H54 (cell line): ENCODE results near the gene POLD2.

Source experiments
- DNase-seq: peaks from one replicate; pipeline ENCODE4 v3.0.0; 2011; ENCODE audit warnings: low spot score, mixed read lengths; ENCODE audit not compliant: insufficient read length
- FAIRE-seq: peaks from 3 replicates; lab custom pipeline; 2011; peaks lifted over from hg19 to GRCh38; lab: Jason Lieb, UNC
- POLR2A ChIP-seq: IDR thresholded peaks from 2 replicates; pipeline ENCODE4 v1.6.1; 2011; ENCODE audit warnings: low read depth, mild to moderate bottlenecking, low read length

Gene POLD2

GRCh38 chr7:44075296-44076075 lies 47.9 kb downstream of the POLD2 start:
- DNase-seq: no peak
- TF ChIP-seq POLR2A: no peak
- FAIRE-seq: no peak

- FAIRE-seq (no peak), DNase-seq (no peak)
- TF ChIP-seq POLR2A: no peak
These were observed 49.0 kb downstream of the POLD2 start for GRCh38 chr7:44074349-44074695.

- FAIRE-seq: no peak
- DNase-seq: peak; percentile 93
- peak; percentile 12; the same call in 1 of the 2 replicates for TF ChIP-seq POLR2A
These were observed 49.5 kb downstream of the POLD2 start for GRCh38 chr7:44073664-44074348.

GRCh38 chr7:44072364-44073231 lies 50.8 kb downstream of the POLD2 start:
- FAIRE-seq (no peak), DNase-seq (peak; percentile 97)
- TF ChIP-seq POLR2A: no peak

GRCh38 chr7:44071726-44072363 lies 51.5 kb downstream of the POLD2 start:
- TF ChIP-seq POLR2A: no peak
- FAIRE-seq: no peak
- DNase-seq: no peak

- TF ChIP-seq POLR2A: peak; percentile 45
- DNase-seq (no peak), FAIRE-seq (no peak)
These were observed 55.3 kb downstream of the POLD2 start for GRCh38 chr7:44068054-44068453.

- no peak for DNase-seq
- no peak for FAIRE-seq
- TF ChIP-seq POLR2A: 0 out of 2 replicates have a peak, but pooled peaks have one; percentile 11
These were observed 56.0 kb downstream of the POLD2 start for GRCh38 chr7:44067064-44067951.

- FAIRE-seq (no peak), DNase-seq (no peak)
These were observed 56.8 kb downstream of the POLD2 start for GRCh38 chr7:44066494-44067063.

GRCh38 chr7:44066111-44066460 lies 57.3 kb downstream of the POLD2 start:
- TF ChIP-seq POLR2A: no peak
- DNase-seq (no peak), FAIRE-seq (no peak)

More at GRCh38 chr7:44066494-44067063, 56.8 kb downstream of the POLD2 start:
- TF ChIP-seq POLR2A: no peak

GRCh38 chr7:44065431-44066110 lies 57.8 kb downstream of the POLD2 start, which contains the start of gene PGAM2:
TSS of gene PGAM2 (minus strand) at chr7:44065567. CDS start at chr7:44065529, 38 bp downstream.
- DNase-seq (no peak), FAIRE-seq (no peak)
- TF ChIP-seq POLR2A: peak; percentile 15; the same call in 1 of the 2 replicates

- FAIRE-seq (no peak), DNase-seq (no peak)
- TF ChIP-seq POLR2A: no peak
These were observed 58.4 kb downstream of the POLD2 start for GRCh38 chr7:44064791-44065430.
